ENCODE data around the gene PFN3.
A peak's percentile ranks its signal among the peaks of the same experiment; 100 is the strongest.

Gene PFN3

DNA sequence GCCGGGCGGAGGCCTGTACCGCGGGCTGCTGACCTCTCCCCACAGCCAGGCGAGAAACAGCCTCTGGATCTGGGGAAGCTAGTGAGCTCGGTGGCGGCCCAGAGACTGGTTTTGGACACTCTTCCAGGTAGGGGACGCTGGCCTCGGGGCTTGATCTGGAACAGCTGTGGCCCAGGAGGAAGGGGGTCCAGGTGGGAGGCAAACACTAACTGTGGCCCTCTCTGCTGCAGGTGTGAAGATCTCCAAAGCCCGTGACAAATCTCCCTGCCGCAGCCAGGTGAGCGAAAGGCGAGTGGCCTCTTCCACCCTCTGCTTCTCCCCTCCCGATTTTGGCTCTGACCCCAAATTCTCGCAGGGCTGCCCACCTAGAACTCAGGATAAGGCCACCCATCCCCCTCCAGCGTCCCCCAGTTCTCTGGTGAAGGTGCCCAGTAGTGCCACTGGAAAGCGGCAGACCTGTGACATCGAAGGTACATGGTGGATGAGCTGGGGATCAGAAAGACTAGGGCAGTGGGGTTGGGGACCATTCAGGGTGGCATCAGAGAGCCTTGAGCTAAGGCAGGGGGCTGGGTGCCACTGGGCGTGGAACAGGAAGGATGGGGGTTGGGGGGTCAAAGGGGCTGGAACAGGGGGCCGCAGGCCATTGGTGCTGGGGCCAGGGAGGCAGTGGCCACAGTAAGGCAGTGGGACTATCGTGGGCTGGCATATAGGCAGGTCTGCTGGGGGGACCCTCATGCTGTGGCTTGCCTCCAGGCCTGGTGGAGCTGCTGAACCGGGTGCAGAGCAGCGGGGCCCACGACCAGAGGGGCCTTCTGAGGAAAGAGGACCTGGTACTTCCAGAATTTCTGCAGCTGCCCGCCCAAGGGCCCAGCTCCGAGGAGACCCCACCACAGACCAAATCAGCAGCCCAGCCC is 29.1 kb downstream of the PFN3 start:
- Histone ChIP-seq H3K4me1 (ENCODE audit: insufficient read depth, low read length) (peaks cover 12% of the 10 kb centered on the region), H2AFZ (ENCODE audit: low read depth, low read length) (no peak overlapping the region), H3K9ac (ENCODE audit: low read depth, low read length) (no peak overlapping the region), H3K27ac (ENCODE audit: low read length) (no peak overlapping the region), H3K4me2 (ENCODE audit: insufficient read depth, low read length) (no peak overlapping the region), H3K79me2 (ENCODE audit: insufficient read depth, low read length) (no peaks in the 10 kb centered on the region), H3K27me3 (ENCODE audit: insufficient read depth, low read length, poor library complexity) (no peaks in the 10 kb centered on the region), H4K20me1 (ENCODE audit: insufficient read depth, low read length) (no peaks in the 10 kb centered on the region), H3K9me3 (ENCODE audit: insufficient read depth, low read length, severe bottlenecking) (no peaks in the 10 kb centered on the region), H3K4me3 (ENCODE audit: low read depth in 1 of 2, low read length in 2 of 2) (no peak overlapping the region), H3K36me3 (ENCODE audit: insufficient read depth, low read length) (no peaks in the 10 kb centered on the region)
- DNase-seq (no peak), ATAC-seq (ENCODE audit: insufficient read depth, low read depth) (no peak)
- TF ChIP-seq EZH2 (IDR thresholded peaks at IDR 0.05; ENCODE audit: borderline replicate concordance, low read depth, low read length, severe bottlenecking): no peak
- TF ChIP-seq, protein P1, sequence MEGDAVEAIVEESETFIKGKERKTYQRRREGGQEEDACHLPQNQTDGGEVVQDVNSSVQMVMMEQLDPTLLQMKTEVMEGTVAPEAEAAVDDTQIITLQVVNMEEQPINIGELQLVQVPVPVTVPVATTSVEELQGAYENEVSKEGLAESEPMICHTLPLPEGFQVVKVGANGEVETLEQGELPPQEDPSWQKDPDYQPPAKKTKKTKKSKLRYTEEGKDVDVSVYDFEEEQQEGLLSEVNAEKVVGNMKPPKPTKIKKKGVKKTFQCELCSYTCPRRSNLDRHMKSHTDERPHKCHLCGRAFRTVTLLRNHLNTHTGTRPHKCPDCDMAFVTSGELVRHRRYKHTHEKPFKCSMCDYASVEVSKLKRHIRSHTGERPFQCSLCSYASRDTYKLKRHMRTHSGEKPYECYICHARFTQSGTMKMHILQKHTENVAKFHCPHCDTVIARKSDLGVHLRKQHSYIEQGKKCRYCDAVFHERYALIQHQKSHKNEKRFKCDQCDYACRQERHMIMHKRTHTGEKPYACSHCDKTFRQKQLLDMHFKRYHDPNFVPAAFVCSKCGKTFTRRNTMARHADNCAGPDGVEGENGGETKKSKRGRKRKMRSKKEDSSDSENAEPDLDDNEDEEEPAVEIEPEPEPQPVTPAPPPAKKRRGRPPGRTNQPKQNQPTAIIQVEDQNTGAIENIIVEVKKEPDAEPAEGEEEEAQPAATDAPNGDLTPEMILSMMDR (IDR thresholded peaks at IDR 0.05; ENCODE audit: borderline replicate concordance, extremely low read depth, low read length, poor library complexity, severe bottlenecking): no peak

DNA sequence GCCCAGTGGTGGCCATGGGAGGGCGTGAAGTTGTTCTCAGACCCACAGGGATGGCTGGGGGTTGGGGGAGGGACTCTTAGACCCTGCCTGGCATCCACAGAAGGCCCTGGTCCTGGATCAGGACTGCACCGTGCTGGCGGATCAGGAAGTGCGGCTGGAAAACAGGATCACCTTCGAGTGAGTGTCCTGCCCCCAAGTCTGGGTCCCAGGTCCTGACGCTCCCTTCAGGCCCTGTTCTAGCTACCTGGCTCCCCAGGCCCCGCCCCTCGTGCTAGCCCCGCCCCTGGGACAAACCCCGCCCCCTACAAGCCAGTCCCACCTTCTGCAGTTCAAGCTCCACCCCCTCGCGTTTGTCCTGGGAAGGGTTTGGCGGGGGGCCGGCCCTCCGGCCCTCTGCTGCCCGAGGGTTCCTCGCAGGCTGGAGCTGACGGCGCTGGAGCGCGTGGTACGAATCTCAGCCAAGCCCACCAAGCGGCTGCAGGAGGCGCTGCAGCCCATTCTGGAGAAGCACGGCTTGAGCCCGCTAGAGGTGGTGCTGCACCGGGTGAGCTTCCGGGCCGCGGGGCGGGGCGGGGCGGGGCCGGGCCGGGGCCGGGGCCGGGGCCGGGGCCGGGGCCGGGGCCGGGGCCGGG is 29.9 kb downstream of the PFN3 start:
- no peak for DNase-seq
- no peaks in the 10 kb centered on the region for H3K79me2 ChIP-seq (ENCODE audit: insufficient read depth, low read length)
- H3K36me3 ChIP-seq (ENCODE audit: insufficient read depth, low read length): no peaks in the 10 kb centered on the region
- H3K27me3 ChIP-seq (ENCODE audit: insufficient read depth, low read length, poor library complexity): no peaks in the 10 kb centered on the region
- H3K4me1 ChIP-seq (ENCODE audit: insufficient read depth, low read length): peaks cover 12% of the 10 kb centered on the region
- no peak overlapping the region for H3K4me2 ChIP-seq (ENCODE audit: insufficient read depth, low read length)
- no peak overlapping the region for H3K4me3 ChIP-seq (ENCODE audit: low read depth in 1 of 2, low read length in 2 of 2)
- H3K9ac ChIP-seq (ENCODE audit: low read depth, low read length): no peak overlapping the region
- no peak overlapping the region for H3K27ac ChIP-seq (ENCODE audit: low read length)
- no peak overlapping the region for H2AFZ ChIP-seq (ENCODE audit: low read depth, low read length)
- no peak for TF ChIP-seq EZH2 (IDR thresholded peaks at IDR 0.05; ENCODE audit: borderline replicate concordance, low read depth, low read length, severe bottlenecking)
- TF ChIP-seq, protein P1 (IDR thresholded peaks at IDR 0.05; ENCODE audit: borderline replicate concordance, extremely low read depth, low read length, poor library complexity, severe bottlenecking): peak; percentile 30
- no peak for ATAC-seq (ENCODE audit: insufficient read depth, low read depth)
- no peaks in the 10 kb centered on the region for H4K20me1 ChIP-seq (ENCODE audit: insufficient read depth, low read length)
- H3K9me3 ChIP-seq (ENCODE audit: insufficient read depth, low read length, severe bottlenecking): no peaks in the 10 kb centered on the region

DNA sequence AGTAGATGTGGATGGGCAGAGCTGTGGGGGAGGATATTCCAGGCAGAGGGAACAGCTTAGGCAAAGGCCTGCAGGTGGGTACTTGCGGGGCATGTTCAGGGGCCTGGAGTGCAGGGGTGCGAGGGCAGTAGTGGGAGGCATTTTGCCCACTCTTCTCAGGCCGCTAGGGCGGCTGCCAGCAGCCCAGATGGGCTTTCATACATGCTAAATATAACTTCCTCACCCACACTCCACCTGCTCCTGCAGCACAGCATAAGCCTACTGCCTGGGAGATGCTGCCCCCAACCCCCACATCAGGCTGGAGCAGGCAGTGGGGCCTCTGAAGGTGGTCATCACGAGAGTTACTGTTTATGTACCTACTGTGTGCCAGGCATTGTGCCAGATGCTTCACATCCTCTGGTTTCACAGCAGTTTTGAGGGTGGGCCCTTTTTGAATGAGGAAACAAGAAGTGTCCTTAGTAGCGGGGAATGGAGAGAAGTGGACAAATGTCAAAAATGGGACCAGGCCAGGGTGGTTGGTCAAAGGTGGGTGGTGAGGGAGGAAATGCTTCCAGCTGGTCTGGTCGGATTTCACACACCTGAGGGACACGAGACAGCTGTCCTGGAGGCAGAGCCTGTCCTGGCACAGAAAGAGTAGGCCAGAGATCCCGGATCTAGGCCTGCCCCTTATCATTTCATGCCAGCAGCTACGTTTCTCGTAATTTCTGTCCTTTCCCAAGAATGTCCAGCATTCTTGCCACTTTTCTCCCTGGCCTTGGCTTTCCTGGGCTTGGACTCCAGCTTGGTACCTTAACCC is 30.6 kb downstream of the PFN3 start:
- Histone ChIP-seq H3K9ac (ENCODE audit: low read depth, low read length) (no peak overlapping the region), H3K4me1 (ENCODE audit: insufficient read depth, low read length) (peaks cover 12% of the 10 kb centered on the region), H2AFZ (ENCODE audit: low read depth, low read length) (no peak overlapping the region), H3K36me3 (ENCODE audit: insufficient read depth, low read length) (no peaks in the 10 kb centered on the region), H3K79me2 (ENCODE audit: insufficient read depth, low read length) (no peaks in the 10 kb centered on the region), H3K4me2 (ENCODE audit: insufficient read depth, low read length) (no peak overlapping the region), H3K9me3 (ENCODE audit: insufficient read depth, low read length, severe bottlenecking) (no peaks in the 10 kb centered on the region), H3K4me3 (ENCODE audit: low read depth in 1 of 2, low read length in 2 of 2) (no peak overlapping the region), H3K27ac (ENCODE audit: low read length) (no peak overlapping the region), H3K27me3 (ENCODE audit: insufficient read depth, low read length, poor library complexity) (no peaks in the 10 kb centered on the region), H4K20me1 (ENCODE audit: insufficient read depth, low read length) (no peaks in the 10 kb centered on the region)
- no peak for DNase-seq
- TF ChIP-seq EZH2 (IDR thresholded peaks at IDR 0.05; ENCODE audit: borderline replicate concordance, low read depth, low read length, severe bottlenecking): no peak
- TF ChIP-seq, protein P1 (IDR thresholded peaks at IDR 0.05; ENCODE audit: borderline replicate concordance, extremely low read depth, low read length, poor library complexity, severe bottlenecking): no peak
- ATAC-seq (ENCODE audit: insufficient read depth, low read depth): no peak
